ENCODE measurements around the gene ATP10D. TPM values are rescaled to one million over a fixed set of nuclear protein-coding genes. Genes with fewer than 3 reads are reported as not detected.

The ATP10D gene
- total RNA-seq, 1 donor from 2014 or later, result 13.9 TPM

GRCh38 chr4:47579235-47579634, 94.2 kb downstream of the ATP10D start:
- TF ChIP-seq CTCF (IDR thresholded peaks at IDR 0.05; ENCODE audit: insufficient read depth, low read length, poor library complexity, severe bottlenecking), result no peak
- no peak for DNase-seq (ENCODE audit: low read depth)
- Histone ChIP-seq H3K27me3 (ENCODE audit: control insufficient read depth, insufficient read depth, low read length) (no peaks in the 10 kb centered on the region), H3K4me3 (ENCODE audit: low read depth, low read length) (no peak overlapping the region), H3K36me3 (ENCODE audit: control insufficient read depth, insufficient read depth, low read length) (no peaks in the 10 kb centered on the region)

GRCh38 chr4:47590325-47590724, 105.2 kb downstream of the ATP10D start:
- no peak for TF ChIP-seq CTCF (IDR thresholded peaks at IDR 0.05; ENCODE audit: insufficient read depth, low read length, poor library complexity, severe bottlenecking)
- Histone ChIP-seq H3K36me3 (ENCODE audit: control insufficient read depth, insufficient read depth, low read length) (peaks cover 1% of the 10 kb centered on the region), H3K27me3 (ENCODE audit: control insufficient read depth, insufficient read depth, low read length) (no peaks in the 10 kb centered on the region), H3K4me3 (ENCODE audit: low read depth, low read length) (no peak overlapping the region)
- no peak for DNase-seq (ENCODE audit: low read depth)

GRCh38 chr4:47597696-47598095, 112.6 kb downstream of the ATP10D start:
- DNase-seq (ENCODE audit: low read depth), result no peak
- TF ChIP-seq CTCF (IDR thresholded peaks at IDR 0.05; ENCODE audit: insufficient read depth, low read length, poor library complexity, severe bottlenecking), result no peak
- no peaks in the 10 kb centered on the region for H3K36me3 ChIP-seq (ENCODE audit: control insufficient read depth, insufficient read depth, low read length)
- H3K4me3 ChIP-seq (ENCODE audit: low read depth, low read length), result no peak overlapping the region
- no peaks in the 10 kb centered on the region for H3K27me3 ChIP-seq (ENCODE audit: control insufficient read depth, insufficient read depth, low read length)

- DNase-seq (ENCODE audit: low read depth), result no peak
- no peak overlapping the region for H3K4me3 ChIP-seq (ENCODE audit: low read depth, low read length)
- no peaks in the 10 kb centered on the region for H3K36me3 ChIP-seq (ENCODE audit: control insufficient read depth, insufficient read depth, low read length)
- H3K27me3 ChIP-seq (ENCODE audit: control insufficient read depth, insufficient read depth, low read length), result no peaks in the 10 kb centered on the region
- no peak for TF ChIP-seq CTCF (IDR thresholded peaks at IDR 0.05; ENCODE audit: insufficient read depth, low read length, poor library complexity, severe bottlenecking)
Observed at GRCh38 chr4:47598320-47598719, 113.2 kb downstream of the ATP10D start.

- no peak for DNase-seq (ENCODE audit: low read depth)
- Histone ChIP-seq H3K27me3 (ENCODE audit: control insufficient read depth, insufficient read depth, low read length) (no peaks in the 10 kb centered on the region), H3K36me3 (ENCODE audit: control insufficient read depth, insufficient read depth, low read length) (no peaks in the 10 kb centered on the region), H3K4me3 (ENCODE audit: low read depth, low read length) (no peak overlapping the region)
- no peak for TF ChIP-seq CTCF (IDR thresholded peaks at IDR 0.05; ENCODE audit: insufficient read depth, low read length, poor library complexity, severe bottlenecking)
Observed at GRCh38 chr4:47598896-47599295, 113.8 kb downstream of the ATP10D start.

- TF ChIP-seq CTCF (IDR thresholded peaks at IDR 0.05; ENCODE audit: insufficient read depth, low read length, poor library complexity, severe bottlenecking), result no peak
- no peaks in the 10 kb centered on the region for H3K36me3 ChIP-seq (ENCODE audit: control insufficient read depth, insufficient read depth, low read length)
- DNase-seq (ENCODE audit: low read depth), result no peak
Observed at GRCh38 chr4:47606482-47606881, 121.4 kb downstream of the ATP10D start.

More at GRCh38 chr4:47606482-47606881, 121.4 kb downstream of the ATP10D start:
- H3K27me3 ChIP-seq (ENCODE audit: control insufficient read depth, insufficient read depth, low read length), result no peaks in the 10 kb centered on the region
- H3K4me3 ChIP-seq (ENCODE audit: low read depth, low read length), result no peak overlapping the region

Measured in kidney epithelial cell (primary cell).